Fibroblast of the aortic adventitia (primary cell): Measurements from ENCODE around the gene CTF1. TPM values are rescaled to one million over a fixed set of nuclear protein-coding genes. Genes with fewer than 3 reads are reported as not detected.

ENCODE experiments used
- DNase-seq: peaks from one replicate; pipeline ENCODE4 v3.0.0-alpha.2; 2010; ENCODE audit warnings: low read depth
- H3K4me3 ChIP-seq: 2 replicates; pipeline ENCODE4 v1.5.1; 2011; ENCODE audit warnings: low read depth, mild to moderate bottlenecking, control low read depth, low read length, moderate library complexity
- CTCF ChIP-seq: IDR thresholded peaks from 2 replicates; pipeline ENCODE4 v1.5.1; 2011; ENCODE audit warnings: mild to moderate bottlenecking, low read length, control low read depth, inconsistent platforms; ENCODE audit not compliant: insufficient read depth
- total RNA-seq: library from RNA; depleted of rRNA; stranded (reverse); fragments of >200 nt; gene quantifications from 2 replicates; pipeline ENCODE4 v1.2.3, GENCODE V29; 2012; ENCODE audit warnings: low replicate concordance

CTF1 gene
- total RNA-seq, 1 donor, result 2.5 TPM

- TF ChIP-seq CTCF, result no peak
- no peak overlapping the region for H3K4me3 ChIP-seq
- DNase-seq, result no peak
Observed at GRCh38 chr16:30912794-30913412, 16.5 kb downstream of the CTF1 start.

DNA sequence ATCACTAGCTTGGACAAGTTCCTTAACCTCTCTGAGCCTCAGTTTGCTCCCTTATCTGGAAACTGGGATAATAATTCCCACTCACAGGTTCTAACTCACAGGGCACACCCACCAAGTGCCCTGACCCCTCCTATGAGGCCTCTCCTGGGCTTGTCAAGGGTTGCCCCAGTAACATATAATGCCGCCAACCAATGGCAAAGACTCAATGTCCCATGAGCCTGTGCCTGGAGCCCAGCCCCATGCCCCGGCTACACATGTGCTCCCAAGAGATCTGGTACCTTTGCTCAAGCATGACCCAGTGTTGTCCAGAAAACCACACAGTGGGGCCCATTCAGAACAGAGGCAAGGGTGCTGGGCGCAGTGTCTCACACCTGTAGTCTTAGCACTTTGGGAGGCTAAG is 18.4 kb downstream of the CTF1 start:
- H3K4me3 ChIP-seq, result no peak overlapping the region
- no peak for DNase-seq
- no peak for TF ChIP-seq CTCF

- H3K4me3 ChIP-seq, result no peak overlapping the region
- no peak for DNase-seq
- TF ChIP-seq CTCF, result no peak
Observed at GRCh38 chr16:30918614-30919013, 22.2 kb downstream of the CTF1 start.

DNA sequence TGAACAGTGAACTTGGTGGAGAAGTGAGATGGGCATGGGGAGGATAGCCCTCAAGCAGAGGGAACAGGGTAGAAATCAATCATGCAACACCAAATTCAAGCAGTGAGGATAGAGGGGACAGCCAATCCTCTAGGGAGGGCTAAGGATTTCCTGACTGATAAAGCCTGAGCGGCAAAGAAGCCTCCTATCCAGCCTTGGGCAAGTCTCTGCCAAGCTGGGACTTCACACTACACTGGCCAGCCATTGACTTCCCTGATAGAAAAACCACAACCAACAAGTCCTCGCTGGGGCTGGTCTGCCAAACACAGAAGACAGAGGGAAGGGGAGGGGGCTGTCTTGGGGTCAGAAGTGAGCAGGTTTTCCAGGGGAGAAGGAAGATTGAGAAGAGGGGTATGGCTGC is 24.5 kb downstream of the CTF1 start:
- no peak for DNase-seq
- H3K4me3 ChIP-seq, result no peak overlapping the region
- no peak for TF ChIP-seq CTCF

GRCh38 chr16:30921459-30921747 is 25.0 kb downstream of the CTF1 start:
- no peak for DNase-seq
- TF ChIP-seq CTCF, result no peak
- H3K4me3 ChIP-seq, result peak overlapping the region; percentile 73

- peak; percentile 90 for DNase-seq
- H3K4me3 ChIP-seq, result peak overlapping the region; percentile 73
- peak; percentile 90 for TF ChIP-seq CTCF
Observed at GRCh38 chr16:30921748-30922419, 25.5 kb downstream of the CTF1 start.
